WTC11 (cell line): Measurements from ENCODE around the gene NPLOC4. TPM values are rescaled to one million over a fixed set of nuclear protein-coding genes. Genes with fewer than 3 reads are reported as not detected.

Experiments used
- ATAC-seq: fragments of 200-7000 bp; cut with Tn5 transposase; 2 replicates; pipeline ENCODE4 v1.10.0; 2021; ENCODE audit warnings: mild to moderate bottlenecking, moderate library complexity
- CTCF ChIA-PET: fragments of 300-600 bp; sonication (Branson Sonifier 250); formaldehyde crosslinking; loops from one replicate; lab custom pipeline; 2021; ENCODE audit warnings: antibody characterized with exemption; lab: Charles Lee
- POLR2A ChIA-PET: fragments of 350-600 bp; sonication (Branson Sonifier 250); formaldehyde crosslinking; loops from one replicate; lab custom pipeline; 2021; ENCODE audit warnings: antibody characterized with exemption; lab: Charles Lee
- DNase-seq: peaks from one replicate; pipeline ENCODE4 v3.0.0; 2021; ENCODE audit warnings: low spot score
- H3K27ac Mint-ChIP-seq: 2 replicates; pipeline ENCODE4 v1.8.0; 2021; ENCODE audit warnings: mixed read lengths
- H3K27me3 Mint-ChIP-seq: 2 replicates; pipeline ENCODE4 v1.8.0; 2021; ENCODE audit warnings: low read depth, mild to moderate bottlenecking, moderate library complexity, mixed read lengths
- H3K36me3 Mint-ChIP-seq: 2 replicates; pipeline ENCODE4 v1.8.0; 2021; ENCODE audit warnings: mixed read lengths
- H3K4me1 Mint-ChIP-seq: 2 replicates; pipeline ENCODE4 v1.8.0; 2022; ENCODE audit warnings: mixed read lengths
- H3K4me3 Mint-ChIP-seq: 2 replicates; pipeline ENCODE4 v1.8.0; 2021; ENCODE audit warnings: mild to moderate bottlenecking, moderate library complexity, mixed read lengths
- H3K9me3 Mint-ChIP-seq: 2 replicates; pipeline ENCODE4 v1.8.0; 2021; ENCODE audit warnings: mixed read lengths
- ATF1 ChIP-seq: sonication (generic); formaldehyde crosslinking; IDR thresholded peaks from 2 replicates; pipeline ENCODE4 v1.8.1; 2023; ENCODE audit warnings: mild to moderate bottlenecking, moderate library complexity, missing genetic modification reagents
- CREB1 ChIP-seq: sonication (generic); formaldehyde crosslinking; IDR thresholded peaks from 2 replicates; pipeline ENCODE4 v1.8.0; 2023; ENCODE audit warnings: mild to moderate bottlenecking, missing genetic modification reagents
- CREM ChIP-seq: sonication (generic); formaldehyde crosslinking; IDR thresholded peaks from 2 replicates; pipeline ENCODE4 v1.8.1; 2022; ENCODE audit warnings: mild to moderate bottlenecking, missing genetic modification reagents, moderate library complexity
- KAT7 ChIP-seq: sonication (generic); formaldehyde crosslinking; IDR thresholded peaks from 2 replicates; pipeline ENCODE4 v1.8.1; 2023; ENCODE audit warnings: missing genetic modification reagents, mild to moderate bottlenecking, borderline replicate concordance
- MXD4 ChIP-seq: fragments of 250-450 bp; sonication (Bioruptor Pico); IDR thresholded peaks from 2 replicates; pipeline ENCODE4 v1.8.0; 2021; ENCODE audit warnings: mild to moderate bottlenecking, moderate library complexity, borderline replicate concordance
- OVOL2 ChIP-seq: fragments of 250-450 bp; sonication (Bioruptor Pico); IDR thresholded peaks from 2 replicates; pipeline ENCODE4 v1.9.0; 2021; ENCODE audit warnings: mild to moderate bottlenecking, borderline replicate concordance
- RORB ChIP-seq: fragments of 250-450 bp; sonication (Bioruptor Pico); IDR thresholded peaks from 2 replicates; pipeline ENCODE4 v1.9.0; 2021; ENCODE audit warnings: mild to moderate bottlenecking
- SMAD4 ChIP-seq: sonication (generic); formaldehyde crosslinking; IDR thresholded peaks from 2 replicates; pipeline ENCODE4 v1.8.0; 2022; ENCODE audit warnings: mild to moderate bottlenecking, missing genetic modification reagents
- SOX15 ChIP-seq: fragments of 250-450 bp; sonication (Bioruptor Pico); IDR thresholded peaks from 2 replicates; pipeline ENCODE4 v1.9.0; 2021; ENCODE audit warnings: mild to moderate bottlenecking
- ZNF423 ChIP-seq: fragments of 250-450 bp; sonication (Bioruptor Pico); IDR thresholded peaks from 2 replicates; pipeline ENCODE4 v2.1.2; 2022; ENCODE audit warnings: mild to moderate bottlenecking, moderate library complexity
- total RNA-seq: library from RNA; stranded (reverse); gene quantifications from 3 replicates; pipeline ENCODE4 v1.2.3, GENCODE V29; 2021
- TF ChIP-seq, protein P1 (sequence below): sonication (generic); formaldehyde crosslinking; IDR thresholded peaks from 2 replicates; pipeline ENCODE4 v1.8.0; 2023; ENCODE audit warnings: mild to moderate bottlenecking, missing genetic modification reagents
- TF ChIP-seq, protein P2 (sequence below): sonication (generic); formaldehyde crosslinking; IDR thresholded peaks from 2 replicates; pipeline ENCODE4 v1.8.1; 2023; ENCODE audit warnings: mild to moderate bottlenecking, moderate library complexity, missing genetic modification reagents
- TF ChIP-seq, protein P3 (sequence below): sonication (generic); formaldehyde crosslinking; IDR thresholded peaks from 2 replicates; pipeline ENCODE4 v1.8.1; 2023; ENCODE audit warnings: mild to moderate bottlenecking, missing genetic modification reagents, moderate library complexity
- TF ChIP-seq, protein P4 (sequence below): sonication (generic); formaldehyde crosslinking; IDR thresholded peaks from 2 replicates; pipeline ENCODE4 v1.8.0; 2022; ENCODE audit warnings: mild to moderate bottlenecking, missing genetic modification reagents
- TF ChIP-seq, protein P5 (sequence below): sonication (generic); formaldehyde crosslinking; IDR thresholded peaks from 2 replicates; pipeline ENCODE4 v1.8.1; 2022; ENCODE audit warnings: missing genetic modification reagents, borderline replicate concordance

NPLOC4 gene
- total RNA-seq, 1 experiment from 2014 or later: 83.5 TPM

DNA sequence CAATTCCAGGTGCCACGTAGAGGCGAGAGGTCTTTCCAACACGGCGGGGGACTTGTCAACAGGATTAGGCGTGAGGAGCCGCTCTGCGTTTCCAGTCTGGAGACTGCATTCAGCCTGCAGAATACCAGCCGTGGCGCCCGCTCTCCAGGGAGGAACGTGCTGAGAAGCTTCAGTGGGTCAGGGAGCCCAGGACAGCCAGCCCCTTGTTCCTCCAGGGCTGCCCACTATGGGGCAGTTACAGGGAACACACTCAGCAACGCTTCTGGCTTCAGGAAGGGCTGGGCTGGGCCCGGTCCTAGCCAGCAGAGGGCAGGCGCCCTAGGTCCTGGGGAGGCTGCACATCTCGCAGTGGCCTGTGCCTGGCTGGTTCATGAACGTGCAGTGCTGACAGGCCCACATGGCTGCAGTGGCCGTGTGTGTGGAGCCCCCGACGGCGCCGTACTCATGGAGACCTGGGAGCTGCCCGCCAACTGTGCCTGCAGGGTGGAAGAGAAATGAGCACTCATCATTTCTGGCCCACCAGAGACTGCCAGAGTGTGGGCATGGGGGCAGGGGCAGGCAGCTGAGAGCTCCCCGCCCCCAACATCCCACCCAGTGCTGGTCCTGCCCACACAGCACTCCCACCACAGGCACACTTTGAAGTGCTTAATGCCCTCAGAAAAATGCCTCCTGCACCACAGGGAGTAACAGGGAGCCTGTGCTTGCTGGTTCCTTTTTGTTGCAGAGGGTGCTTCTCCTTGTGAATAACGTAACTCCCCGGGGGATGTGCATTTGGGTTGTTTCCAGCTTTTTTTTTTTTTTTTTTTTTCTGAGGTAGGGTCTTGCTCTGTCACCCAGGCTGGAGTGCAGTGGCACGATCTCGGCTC is 77.7 kb downstream of the NPLOC4 start:
- CTCF ChIA-PET: interaction anchor here (0.7 to 1.3 kb wide), 3 partner anchors 10 to 40 kb away, joined by 3 to 4 read pairs (median 3); no protein-coding TSS in a partner anchor
- DNase-seq (peak; percentile 63), ATAC-seq (peak; percentile 86)
- POLR2A ChIA-PET: interaction anchor here (0.7 kb wide), 1 partner anchor 100 kb away, joined by 4 read pairs; no protein-coding TSS in a partner anchor
- peaks cover 2% of the 10 kb centered on the region for H3K4me1 Mint-ChIP-seq
- TF ChIP-seq SOX15 (CRISPR knock-in tag) (no peak), KAT7 (CRISPR knock-in tag) (no peak), CREB1 (CRISPR knock-in tag) (no peak), MXD4 (CRISPR knock-in tag) (no peak), SMAD4 (CRISPR knock-in tag) (no peak), CREM (CRISPR knock-in tag) (no peak), ZNF423 (CRISPR knock-in tag) (no peak), OVOL2 (CRISPR knock-in tag) (no peak)
- TF ChIP-seq, protein P1, sequence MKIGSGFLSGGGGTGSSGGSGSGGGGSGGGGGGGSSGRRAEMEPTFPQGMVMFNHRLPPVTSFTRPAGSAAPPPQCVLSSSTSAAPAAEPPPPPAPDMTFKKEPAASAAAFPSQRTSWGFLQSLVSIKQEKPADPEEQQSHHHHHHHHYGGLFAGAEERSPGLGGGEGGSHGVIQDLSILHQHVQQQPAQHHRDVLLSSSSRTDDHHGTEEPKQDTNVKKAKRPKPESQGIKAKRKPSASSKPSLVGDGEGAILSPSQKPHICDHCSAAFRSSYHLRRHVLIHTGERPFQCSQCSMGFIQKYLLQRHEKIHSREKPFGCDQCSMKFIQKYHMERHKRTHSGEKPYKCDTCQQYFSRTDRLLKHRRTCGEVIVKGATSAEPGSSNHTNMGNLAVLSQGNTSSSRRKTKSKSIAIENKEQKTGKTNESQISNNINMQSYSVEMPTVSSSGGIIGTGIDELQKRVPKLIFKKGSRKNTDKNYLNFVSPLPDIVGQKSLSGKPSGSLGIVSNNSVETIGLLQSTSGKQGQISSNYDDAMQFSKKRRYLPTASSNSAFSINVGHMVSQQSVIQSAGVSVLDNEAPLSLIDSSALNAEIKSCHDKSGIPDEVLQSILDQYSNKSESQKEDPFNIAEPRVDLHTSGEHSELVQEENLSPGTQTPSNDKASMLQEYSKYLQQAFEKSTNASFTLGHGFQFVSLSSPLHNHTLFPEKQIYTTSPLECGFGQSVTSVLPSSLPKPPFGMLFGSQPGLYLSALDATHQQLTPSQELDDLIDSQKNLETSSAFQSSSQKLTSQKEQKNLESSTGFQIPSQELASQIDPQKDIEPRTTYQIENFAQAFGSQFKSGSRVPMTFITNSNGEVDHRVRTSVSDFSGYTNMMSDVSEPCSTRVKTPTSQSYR: no peak
- TF ChIP-seq, protein P2, sequence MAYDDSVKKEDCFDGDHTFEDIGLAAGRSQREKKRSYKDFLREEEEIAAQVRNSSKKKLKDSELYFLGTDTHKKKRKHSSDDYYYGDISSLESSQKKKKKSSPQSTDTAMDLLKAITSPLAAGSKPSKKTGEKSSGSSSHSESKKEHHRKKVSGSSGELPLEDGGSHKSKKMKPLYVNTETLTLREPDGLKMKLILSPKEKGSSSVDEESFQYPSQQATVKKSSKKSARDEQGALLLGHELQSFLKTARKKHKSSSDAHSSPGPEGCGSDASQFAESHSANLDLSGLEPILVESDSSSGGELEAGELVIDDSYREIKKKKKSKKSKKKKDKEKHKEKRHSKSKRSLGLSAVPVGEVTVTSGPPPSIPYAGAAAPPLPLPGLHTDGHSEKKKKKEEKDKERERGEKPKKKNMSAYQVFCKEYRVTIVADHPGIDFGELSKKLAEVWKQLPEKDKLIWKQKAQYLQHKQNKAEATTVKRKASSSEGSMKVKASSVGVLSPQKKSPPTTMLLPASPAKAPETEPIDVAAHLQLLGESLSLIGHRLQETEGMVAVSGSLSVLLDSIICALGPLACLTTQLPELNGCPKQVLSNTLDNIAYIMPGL: no peak
- TF ChIP-seq, protein P3, sequence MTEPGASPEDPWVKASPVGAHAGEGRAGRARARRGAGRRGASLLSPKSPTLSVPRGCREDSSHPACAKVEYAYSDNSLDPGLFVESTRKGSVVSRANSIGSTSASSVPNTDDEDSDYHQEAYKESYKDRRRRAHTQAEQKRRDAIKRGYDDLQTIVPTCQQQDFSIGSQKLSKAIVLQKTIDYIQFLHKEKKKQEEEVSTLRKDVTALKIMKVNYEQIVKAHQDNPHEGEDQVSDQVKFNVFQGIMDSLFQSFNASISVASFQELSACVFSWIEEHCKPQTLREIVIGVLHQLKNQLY: no peak
- H3K27me3 Mint-ChIP-seq: no peaks in the 10 kb centered on the region
- no peak overlapping the region for H3K27ac Mint-ChIP-seq
- peaks cover 26% of the 10 kb centered on the region for H3K36me3 Mint-ChIP-seq
- H3K4me3 Mint-ChIP-seq: no peak overlapping the region
- no peaks in the 10 kb centered on the region for H3K9me3 Mint-ChIP-seq

DNA sequence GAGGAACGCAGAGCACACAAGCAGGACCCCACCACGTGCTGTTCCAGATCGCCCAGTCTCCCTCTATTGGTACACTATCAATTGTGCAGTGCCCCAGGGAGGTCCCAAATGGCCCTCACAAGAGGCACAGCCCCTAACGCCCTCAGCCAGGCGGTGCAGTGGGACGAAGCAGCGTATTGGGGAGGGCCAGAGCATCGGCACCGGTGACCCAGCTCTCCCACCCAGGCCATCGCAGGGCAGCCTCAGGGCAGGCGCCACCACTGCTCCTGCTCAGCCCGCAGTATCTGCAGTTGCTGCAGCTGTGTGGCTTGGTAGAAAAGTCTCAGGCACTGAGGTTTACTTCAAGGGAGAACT is 78.8 kb downstream of the NPLOC4 start:
- peaks cover 19% of the 10 kb centered on the region for H3K36me3 Mint-ChIP-seq
- H3K27ac Mint-ChIP-seq: 0 out of 2 replicates have a peak overlapping the region, but pooled peaks have one; percentile 27
- no peak for DNase-seq
- H3K9me3 Mint-ChIP-seq: no peaks in the 10 kb centered on the region
- peaks cover 13% of the 10 kb centered on the region for H3K4me1 Mint-ChIP-seq
- no peak for ATAC-seq
- CTCF ChIA-PET: interaction anchor here (1.3 kb wide), 1 partner anchor 35 kb away, joined by 3 read pairs; no protein-coding TSS in a partner anchor
- H3K27me3 Mint-ChIP-seq: no peaks in the 10 kb centered on the region
- TF ChIP-seq, protein P4, sequence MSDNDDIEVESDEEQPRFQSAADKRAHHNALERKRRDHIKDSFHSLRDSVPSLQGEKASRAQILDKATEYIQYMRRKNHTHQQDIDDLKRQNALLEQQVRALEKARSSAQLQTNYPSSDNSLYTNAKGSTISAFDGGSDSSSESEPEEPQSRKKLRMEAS (CRISPR knock-in tag): no peak
- TF ChIP-seq, protein P5, sequence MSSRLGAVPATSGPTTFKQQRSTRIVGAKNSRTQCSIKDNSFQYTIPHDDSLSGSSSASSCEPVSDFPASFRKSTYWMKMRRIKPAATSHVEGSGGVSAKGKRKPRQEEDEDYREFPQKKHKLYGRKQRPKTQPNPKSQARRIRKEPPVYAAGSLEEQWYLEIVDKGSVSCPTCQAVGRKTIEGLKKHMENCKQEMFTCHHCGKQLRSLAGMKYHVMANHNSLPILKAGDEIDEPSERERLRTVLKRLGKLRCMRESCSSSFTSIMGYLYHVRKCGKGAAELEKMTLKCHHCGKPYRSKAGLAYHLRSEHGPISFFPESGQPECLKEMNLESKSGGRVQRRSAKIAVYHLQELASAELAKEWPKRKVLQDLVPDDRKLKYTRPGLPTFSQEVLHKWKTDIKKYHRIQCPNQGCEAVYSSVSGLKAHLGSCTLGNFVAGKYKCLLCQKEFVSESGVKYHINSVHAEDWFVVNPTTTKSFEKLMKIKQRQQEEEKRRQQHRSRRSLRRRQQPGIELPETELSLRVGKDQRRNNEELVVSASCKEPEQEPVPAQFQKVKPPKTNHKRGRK (CRISPR knock-in tag): no peak
- TF ChIP-seq ATF1 (CRISPR knock-in tag) (no peak), RORB (CRISPR knock-in tag) (no peak)
- POLR2A ChIA-PET: no interaction called here
- H3K4me3 Mint-ChIP-seq: no peak overlapping the region
